Spleen (tissue), 7 donors: Measurements from ENCODE around the gene CDS2.

Experiments
- CTCF ChIP-seq, 11 experiments: fragments of 200-600 bp in 7 of 11; fragments of 450-650 bp in 4 of 11; sonication (generic) in 4 of 11; IDR thresholded peaks in 8 of 11; conservative IDR thresholded peaks in 3 of 11; 1 replicate in 7 of 11; 2 replicates in 4 of 11; pipeline versions ENCODE4 v1.4.0 to v1.8.0; 2016 to 2021; ENCODE audit warnings: antibody characterized with exemption in 11 of 11, inconsistent platforms in 4 of 11, mild to moderate bottlenecking in 1 of 11
- POLR2AphosphoS5 ChIP-seq, 3 donors: sonication (generic); formaldehyde crosslinking; IDR thresholded peaks; one replicate each; pipeline ENCODE4 v1.5.1; 2017; ENCODE audit warnings: antibody characterized with exemption in 3 of 3
- donor health status: DM: no; HTN: no; CAD: no; lungs with moderate emphysema.
- donor health status: DM: no; HTN: no; CAD: no.
- donor health status: DM: no; HTN: no; CAD: no.

- TF ChIP-seq CTCF (IDR thresholded peaks at IDR 0.05 in 8 of 11, conservative IDR thresholded peaks at IDR 0.05 in 3 of 11): no peak
- TF ChIP-seq POLR2AphosphoS5 (IDR thresholded peaks at IDR 0.05): no peak
Measured at GRCh38 chr20:5173751-5174150, 46.9 kb downstream of the CDS2 start.
